ENCODE data around the gene FKBP7. TPM values are rescaled to one million over a fixed set of nuclear protein-coding genes. Genes with fewer than 3 reads are reported as not detected.
"Not testable (repeated sequence)": the region's sequence is repeated elsewhere in the genome, so short reads cannot be mapped to it uniquely, and the experiment has no call there.

Gene FKBP7
- total and polyA plus RNA-seq, 2 experiments from 2014 or later = 28.4 to 81.1 TPM

DNA sequence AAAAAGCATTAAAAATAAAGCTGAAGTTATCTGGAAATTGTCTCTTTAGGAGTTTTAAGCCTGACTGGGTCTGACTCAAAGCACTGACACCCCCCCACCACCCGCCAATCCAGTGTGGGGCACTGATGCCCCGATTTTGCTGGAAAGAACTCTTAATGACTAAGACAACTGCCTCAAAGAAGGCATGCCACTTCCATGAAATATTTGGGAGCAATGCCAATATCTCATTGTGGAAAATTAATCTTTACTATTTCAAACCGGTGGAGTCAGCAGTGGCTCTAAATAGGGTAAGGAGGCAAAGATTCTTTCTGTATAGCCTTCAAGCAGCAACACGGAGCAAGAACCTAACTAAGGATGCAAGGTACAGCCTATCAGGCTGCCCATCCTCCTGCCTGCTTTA lies 4.5 kb downstream of the FKBP7 start:
- no peak overlapping the region for H3K4me3 ChIP-seq
- 52% methylated on average over 4 of the region's 4 CpGs for WGBS, 2 experiments (ENCODE audit: low coverage in 1 of 2, low lambda C conversion rate in 2 of 2, missing lambda C conversion rate in 2 of 2)
- DNase-seq = peak; percentile 48
- no peaks in the 10 kb centered on the region for H4K20me1 ChIP-seq (ENCODE audit: insufficient read depth)
- no peaks in the 10 kb centered on the region for H3K9me3 ChIP-seq (ENCODE audit: low read depth)
- peaks cover 21% of the 10 kb centered on the region for H3K79me2 ChIP-seq (ENCODE audit: insufficient read depth)
- no peaks in the 10 kb centered on the region for H3K9me2 ChIP-seq (ENCODE audit: insufficient read depth)
- H2AFZ ChIP-seq = no peak overlapping the region
- peaks cover 11% of the 10 kb centered on the region for H3K4me1 ChIP-seq (ENCODE audit: insufficient read depth)
- H3K27me3 ChIP-seq (replicated peaks; ENCODE audit: insufficient read depth) = no peaks in the 10 kb centered on the region
- H3K27ac ChIP-seq = no peak overlapping the region
- H3K36me3 ChIP-seq (ENCODE audit: low read depth) = no peaks in the 10 kb centered on the region
- H3K9ac ChIP-seq = no peak overlapping the region
- no peak for TF ChIP-seq EZH2 (IDR thresholded peaks at IDR 0.05; ENCODE audit: insufficient read depth, poor library complexity, severe bottlenecking)
- no peak for TF ChIP-seq EZH2phosphoT487 (IDR thresholded peaks at IDR 0.05; ENCODE audit: insufficient read depth, low read depth)
- in situ Hi-C loops (cut with MboI) = no loop called here
- peaks cover 4% of the 10 kb centered on the region for H3F3A ChIP-seq (ENCODE audit: insufficient read depth)
- no peak overlapping the region for H3K4me2 ChIP-seq (ENCODE audit: unreplicated experiment)

DNA sequence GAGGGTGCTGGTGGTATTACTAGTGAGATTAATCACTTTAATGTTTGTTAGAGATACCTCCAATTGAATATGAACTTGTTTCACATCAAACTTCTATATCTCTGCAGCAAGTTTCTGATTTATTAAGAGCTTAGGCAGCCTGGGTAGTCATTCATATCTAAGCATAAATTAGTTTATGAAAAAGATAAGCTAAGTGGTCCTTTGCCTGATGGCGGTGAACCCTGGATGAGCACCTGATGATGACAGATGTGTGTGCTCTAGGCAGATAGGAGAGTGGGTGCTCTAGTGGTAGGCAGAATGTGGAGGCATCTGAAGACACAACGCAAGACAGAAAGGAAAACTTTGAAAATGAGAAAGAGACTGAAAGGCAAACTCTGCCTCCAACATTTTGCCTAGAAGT lies 5.0 kb downstream of the FKBP7 start:
- WGBS, 2 experiments (ENCODE audit: low coverage in 1 of 2, low lambda C conversion rate in 2 of 2, missing lambda C conversion rate in 2 of 2) = 96 to 99% methylated on average over 2 of the region's 2 CpGs
- Histone ChIP-seq H3K36me3 (ENCODE audit: low read depth) (no peaks in the 10 kb centered on the region), H3F3A (ENCODE audit: insufficient read depth) (no peaks in the 10 kb centered on the region), H4K20me1 (ENCODE audit: insufficient read depth) (no peaks in the 10 kb centered on the region), H3K9me3 (ENCODE audit: low read depth) (no peaks in the 10 kb centered on the region), H3K4me3 (no peak overlapping the region), H3K27ac (no peak overlapping the region), H3K9ac (no peak overlapping the region), H3K4me1 (ENCODE audit: insufficient read depth) (peaks cover 11% of the 10 kb centered on the region), H3K9me2 (ENCODE audit: insufficient read depth) (no peaks in the 10 kb centered on the region), H3K79me2 (ENCODE audit: insufficient read depth) (peaks cover 21% of the 10 kb centered on the region), H3K27me3 (replicated peaks; ENCODE audit: insufficient read depth) (no peaks in the 10 kb centered on the region), H2AFZ (no peak overlapping the region), H3K4me2 (ENCODE audit: unreplicated experiment) (no peak overlapping the region)
- TF ChIP-seq EZH2phosphoT487 (IDR thresholded peaks at IDR 0.05; ENCODE audit: insufficient read depth, low read depth) (no peak), EZH2 (IDR thresholded peaks at IDR 0.05; ENCODE audit: insufficient read depth, poor library complexity, severe bottlenecking) (no peak)
- in situ Hi-C loops (cut with MboI) = no loop called here
- DNase-seq = no peak

DNA sequence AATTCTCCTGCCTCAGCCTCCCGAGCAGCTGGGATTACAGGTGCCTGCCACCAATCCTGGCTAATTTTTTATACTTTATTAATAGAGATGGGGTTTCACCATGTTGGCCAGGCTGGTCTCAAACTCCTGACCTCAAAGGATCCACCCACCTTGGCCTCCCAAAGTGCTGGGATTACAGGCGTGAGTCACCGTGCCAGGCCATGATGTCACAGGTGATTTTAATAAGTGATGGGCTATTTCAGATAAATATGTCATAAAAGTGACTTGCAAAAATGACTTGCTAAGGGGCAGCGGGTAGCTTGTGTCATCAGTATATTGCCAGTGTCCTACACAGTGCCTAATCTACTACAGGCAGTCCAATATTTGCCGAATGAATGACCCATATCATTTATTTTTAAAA lies 7.1 kb downstream of the FKBP7 start:
- in situ Hi-C loops (cut with MboI); DNase-seq; H3K9me3 ChIP-seq (ENCODE audit: low read depth); H3K4me1 ChIP-seq (ENCODE audit: insufficient read depth); H4K20me1 ChIP-seq (ENCODE audit: insufficient read depth); H3K4me2 ChIP-seq (ENCODE audit: unreplicated experiment); H3K9me2 ChIP-seq (ENCODE audit: insufficient read depth); H3K79me2 ChIP-seq (ENCODE audit: insufficient read depth); H2AFZ ChIP-seq; H3K9ac ChIP-seq; H3K36me3 ChIP-seq (ENCODE audit: low read depth); H3K27ac ChIP-seq; H3K4me3 ChIP-seq; H3F3A ChIP-seq (ENCODE audit: insufficient read depth); H3K27me3 ChIP-seq (replicated peaks; ENCODE audit: insufficient read depth): not testable (repeated sequence)
- 97 to 98% methylated on average over 5 of the region's 5 CpGs for WGBS, 2 experiments (ENCODE audit: low coverage in 1 of 2, low lambda C conversion rate in 2 of 2, missing lambda C conversion rate in 2 of 2)

DNA sequence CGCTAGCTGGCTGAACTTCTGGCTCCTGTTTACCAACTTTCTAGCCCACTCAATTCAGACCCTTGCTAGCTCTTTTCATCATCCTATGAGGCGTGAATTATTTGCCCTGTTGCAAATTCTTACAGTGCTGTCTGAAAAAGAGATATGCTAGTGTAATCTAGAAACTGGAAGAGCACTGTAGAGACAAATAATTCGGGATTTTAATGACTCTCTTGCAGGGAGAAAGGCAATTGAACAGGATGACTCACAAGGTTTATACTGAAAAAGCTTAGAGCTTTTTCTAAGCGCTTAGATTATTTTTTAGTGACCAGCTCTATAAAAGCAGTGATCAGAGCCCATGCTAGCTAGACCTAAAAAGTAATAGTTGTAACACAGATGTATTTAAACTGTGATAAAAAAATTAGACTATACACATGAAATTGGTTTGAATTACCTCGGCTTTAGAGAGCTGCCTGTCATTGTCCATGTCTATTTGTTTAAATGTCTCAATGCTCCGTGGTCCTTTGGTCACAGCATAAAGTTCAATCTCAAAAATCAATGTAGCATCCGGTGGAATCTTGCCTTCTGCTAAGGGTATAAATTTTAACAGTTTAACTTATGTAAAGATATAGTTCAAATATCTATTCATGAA lies 9.1 kb downstream of the FKBP7 start:
- no peak for DNase-seq
- Histone ChIP-seq H3K9me2 (ENCODE audit: insufficient read depth) (no peaks in the 10 kb centered on the region), H3K36me3 (ENCODE audit: low read depth) (no peaks in the 10 kb centered on the region), H4K20me1 (ENCODE audit: insufficient read depth) (no peaks in the 10 kb centered on the region), H3K27ac (no peak overlapping the region), H3K4me2 (ENCODE audit: unreplicated experiment) (no peak overlapping the region), H2AFZ (no peak overlapping the region), H3K9ac (no peak overlapping the region), H3F3A (ENCODE audit: insufficient read depth) (no peaks in the 10 kb centered on the region), H3K79me2 (ENCODE audit: insufficient read depth) (no peaks in the 10 kb centered on the region), H3K4me3 (no peak overlapping the region), H3K9me3 (ENCODE audit: low read depth) (no peaks in the 10 kb centered on the region), H3K4me1 (ENCODE audit: insufficient read depth) (peaks cover 5% of the 10 kb centered on the region; the same call in 1 of the 2 replicates), H3K27me3 (replicated peaks; ENCODE audit: insufficient read depth) (no peaks in the 10 kb centered on the region)
- TF ChIP-seq EZH2phosphoT487 (IDR thresholded peaks at IDR 0.05; ENCODE audit: insufficient read depth, low read depth) (no peak), EZH2 (IDR thresholded peaks at IDR 0.05; ENCODE audit: insufficient read depth, poor library complexity, severe bottlenecking) (no peak)
- WGBS, 2 experiments (ENCODE audit: low coverage in 1 of 2, low lambda C conversion rate in 2 of 2, missing lambda C conversion rate in 2 of 2) = 95 to 96% methylated on average over 7 of the region's 7 CpGs
- in situ Hi-C loops (cut with MboI) = no loop called here

DNA sequence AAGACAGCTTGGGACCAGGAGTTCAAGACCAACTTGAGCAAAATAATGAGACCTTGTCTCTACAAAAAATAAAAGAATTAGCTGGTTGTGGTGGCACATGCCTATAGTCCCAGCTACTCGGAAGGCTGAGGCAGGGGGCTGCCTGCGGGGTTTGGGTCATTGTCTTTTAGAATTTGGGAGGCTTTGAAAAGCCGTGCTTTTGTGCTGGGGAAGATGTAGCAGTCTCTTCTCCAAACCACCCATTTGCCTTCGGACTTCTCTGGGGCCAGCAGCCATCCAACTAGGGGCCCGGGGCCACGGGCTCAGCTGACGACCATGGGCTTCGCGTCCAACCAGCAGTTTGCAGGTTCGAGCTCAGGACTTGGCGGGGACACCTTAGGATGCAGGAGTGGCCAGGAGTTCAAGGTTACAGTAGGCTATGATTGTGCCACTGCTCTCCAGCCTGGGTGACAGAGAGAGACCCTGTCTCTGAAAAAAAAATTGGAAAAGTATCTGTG lies 21.0 kb downstream of the FKBP7 start:
- no peak for DNase-seq
- no peaks in the 10 kb centered on the region for H3K79me2 ChIP-seq (ENCODE audit: insufficient read depth)
- no peak overlapping the region for H2AFZ ChIP-seq
- in situ Hi-C loops (cut with MboI) = no loop called here
- no peak overlapping the region for H3K4me3 ChIP-seq
- TF ChIP-seq EZH2phosphoT487 (IDR thresholded peaks at IDR 0.05; ENCODE audit: insufficient read depth, low read depth) = no peak
- TF ChIP-seq EZH2 (IDR thresholded peaks at IDR 0.05; ENCODE audit: insufficient read depth, poor library complexity, severe bottlenecking) = no peak
- no peaks in the 10 kb centered on the region for H4K20me1 ChIP-seq (ENCODE audit: insufficient read depth)
- H3K4me1 ChIP-seq (ENCODE audit: insufficient read depth) = no peaks in the 10 kb centered on the region
- no peaks in the 10 kb centered on the region for H3K9me3 ChIP-seq (ENCODE audit: low read depth)
- H3K9me2 ChIP-seq (ENCODE audit: insufficient read depth) = no peaks in the 10 kb centered on the region
- no peaks in the 10 kb centered on the region for H3K27me3 ChIP-seq (replicated peaks; ENCODE audit: insufficient read depth)
- WGBS, 2 experiments (ENCODE audit: low coverage in 1 of 2, low lambda C conversion rate in 2 of 2, missing lambda C conversion rate in 2 of 2) = 87 to 89% methylated on average over 11 of the region's 11 CpGs
- no peak overlapping the region for H3K4me2 ChIP-seq (ENCODE audit: unreplicated experiment)
- H3F3A ChIP-seq (ENCODE audit: insufficient read depth) = no peaks in the 10 kb centered on the region
- H3K9ac ChIP-seq = no peak overlapping the region
- H3K36me3 ChIP-seq (ENCODE audit: low read depth) = no peaks in the 10 kb centered on the region
- no peak overlapping the region for H3K27ac ChIP-seq

Measured in GM23248 (cell line).